IMR-90 (cell line): Measurements from ENCODE around the gene IGF2BP1. TPM values are rescaled to one million over a fixed set of nuclear protein-coding genes. Genes with fewer than 3 reads are reported as not detected.
A peak's percentile ranks its signal among the peaks of the same experiment; 100 is the strongest.

ENCODE experiments used
- ATAC-seq: fragments of 200-7000 bp; cut with Tn5 transposase; 2 replicates; pipeline ENCODE4 v1.9.1; 2020; ENCODE audit warnings: low read depth, mild to moderate bottlenecking, moderate library complexity
- BruUV-seq: library from RNA; stranded (reverse); fragments of 400-500 nt; replicated peaks from 2 replicates; lab custom pipeline; 2021; lab: Mats Ljungman, UMichigan
- CTCF ChIA-PET: fragments of 300-600 bp; formaldehyde crosslinking; extraction: SDS; loops from one replicate; lab custom pipeline; 2021; ENCODE audit warnings: antibody characterized with exemption; lab: Yijun Ruan, JAX
- POLR2A ChIA-PET: fragments of 300-600 bp; sonication (Branson Sonifier 250); formaldehyde crosslinking; loops from one replicate; lab custom pipeline; 2022; ENCODE audit warnings: antibody characterized with exemption; ENCODE audit not compliant: unreplicated experiment; lab: Charles Lee
- DNase-seq: peaks from one replicate; pipeline ENCODE4 v3.0.0; 2013
- H2AFZ ChIP-seq: replicated peaks from 2 replicates; pipeline ENCODE3; 2013; ENCODE audit warnings: low read length, mild to moderate bottlenecking; ENCODE audit not compliant: poor library complexity
- H2AK5ac ChIP-seq: 2 replicates; pipeline ENCODE4 v1.6.1; 2013; ENCODE audit warnings: low read depth, low read length, inconsistent platforms
- H2AK9ac ChIP-seq: replicated peaks from 2 replicates; pipeline ENCODE3; 2013; ENCODE audit warnings: mild to moderate bottlenecking, low read depth, low read length, moderate library complexity; ENCODE audit not compliant: poor library complexity
- H2BK120ac ChIP-seq: 2 replicates; pipeline ENCODE4 v1.6.1; 2013; ENCODE audit warnings: low read depth, low read length, inconsistent platforms
- H2BK15ac ChIP-seq: 3 replicates; pipeline ENCODE4 v1.6.1; 2013; ENCODE audit warnings: low read depth, low read length, inconsistent platforms
- H2BK20ac ChIP-seq: 2 replicates; pipeline ENCODE4 v1.6.1; 2013; ENCODE audit warnings: low read depth, mild to moderate bottlenecking, inconsistent platforms, low read length, moderate library complexity
- H2BK5ac ChIP-seq: 2 replicates; pipeline ENCODE4 v1.6.1; 2013; ENCODE audit warnings: mild to moderate bottlenecking, low read depth, low read length, inconsistent platforms; ENCODE audit not compliant: poor library complexity, severe bottlenecking
- H3K14ac ChIP-seq: replicated peaks from 2 replicates; pipeline ENCODE4 v1.6.1; 2013; ENCODE audit warnings: low read depth, low read length, inconsistent platforms
- H3K18ac ChIP-seq: 2 replicates; pipeline ENCODE4 v1.6.1; 2013; ENCODE audit warnings: low read depth, low read length, control low read depth
- H3K23ac ChIP-seq: 2 replicates; pipeline ENCODE4 v1.6.1; 2013; ENCODE audit warnings: low read depth, low read length, inconsistent platforms
- H3K27ac ChIP-seq: 2 replicates; pipeline ENCODE4 v1.5.1; 2013; ENCODE audit warnings: mild to moderate bottlenecking, control low read depth, low read length; ENCODE audit not compliant: insufficient read depth
- H3K27me3 ChIP-seq: 2 replicates; pipeline ENCODE4 v1.6.1; 2013; ENCODE audit warnings: low read length; ENCODE audit not compliant: control insufficient read depth, insufficient read depth
- H3K36me3 ChIP-seq: 2 replicates; pipeline ENCODE4 v1.6.1; 2013; ENCODE audit warnings: low read length, mixed read lengths; ENCODE audit not compliant: control insufficient read depth, insufficient read depth
- H3K4ac ChIP-seq: 2 replicates; pipeline ENCODE4 v1.6.1; 2013; ENCODE audit warnings: low read depth, low read length, inconsistent platforms
- H3K4me1 ChIP-seq: 2 replicates; pipeline ENCODE4 v1.6.1; 2013; ENCODE audit warnings: low read length, mixed read lengths; ENCODE audit not compliant: control insufficient read depth, insufficient read depth
- H3K4me2 ChIP-seq: 2 replicates; pipeline ENCODE4 v1.6.1; 2013; ENCODE audit warnings: low read depth, mild to moderate bottlenecking, control low read depth, low read length, moderate library complexity
- H3K4me3 ChIP-seq: 2 replicates; pipeline ENCODE4 v1.5.1; 2013; ENCODE audit warnings: low read depth, mild to moderate bottlenecking, control low read depth, low read length, moderate library complexity; ENCODE audit not compliant: insufficient read depth
- H3K56ac ChIP-seq: 2 replicates; pipeline ENCODE4 v1.6.1; 2013; ENCODE audit warnings: low read length, inconsistent platforms; ENCODE audit not compliant: insufficient read depth; ENCODE audit errors: extremely low read depth
- H3K79me1 ChIP-seq, 2 experiments: 2 replicates each; pipeline ENCODE4 v1.6.1; 2013; ENCODE audit warnings: low read length in 2 of 2, inconsistent platforms in 1 of 2, low read depth in 1 of 2
- H3K9ac ChIP-seq: 2 replicates; pipeline ENCODE4 v1.6.1; 2013; ENCODE audit warnings: low read depth, low read length, control low read depth
- H3K9me1 ChIP-seq: 2 replicates; pipeline ENCODE4 v1.6.1; 2013; ENCODE audit warnings: low read length, inconsistent platforms; ENCODE audit not compliant: insufficient read depth
- H3K9me3 ChIP-seq: 2 replicates; pipeline ENCODE4 v1.6.1; 2013; ENCODE audit warnings: low read length; ENCODE audit not compliant: control insufficient read depth, insufficient read depth
- H4K20me1 ChIP-seq: 2 replicates; pipeline ENCODE4 v1.6.1; 2013; ENCODE audit warnings: low read length, inconsistent platforms; ENCODE audit not compliant: insufficient read depth
- H4K5ac ChIP-seq: 2 replicates; pipeline ENCODE4 v1.6.1; 2013; ENCODE audit warnings: mild to moderate bottlenecking, low read depth, low read length, control low read depth
- H4K8ac ChIP-seq, 2 experiments: 2 replicates each; pipeline ENCODE4 v1.6.1; 2013; ENCODE audit warnings: low read depth in 2 of 2, low read length in 2 of 2, control low read depth in 1 of 2, inconsistent platforms in 1 of 2
- H4K91ac ChIP-seq: 2 replicates; pipeline ENCODE4 v1.6.1; 2013; ENCODE audit warnings: low read depth, low read length, inconsistent platforms; ENCODE audit not compliant: insufficient read depth
- BHLHE40 ChIP-seq: fragments of 150-350 bp; IDR thresholded peaks from 2 replicates; pipeline ENCODE4 v1.6.1; 2016; ENCODE audit warnings: mild to moderate bottlenecking, low read depth, low read length
- ELK1 ChIP-seq: fragments of 150-350 bp; IDR thresholded peaks from 2 replicates; pipeline ENCODE4 v1.6.1; 2016; ENCODE audit warnings: low read depth, mild to moderate bottlenecking, low read length, moderate library complexity, borderline replicate concordance
- FOS ChIP-seq: fragments of 150-350 bp; IDR thresholded peaks from 2 replicates; pipeline ENCODE4 v1.6.1; 2016; ENCODE audit warnings: low read depth, low read length
- MAFK ChIP-seq: IDR thresholded peaks from 2 replicates; pipeline ENCODE4 v1.6.1; 2012; ENCODE audit warnings: low read depth, low read length, improper control_type of control experiment
- MAZ ChIP-seq: IDR thresholded peaks from 2 replicates; pipeline ENCODE4 v1.6.1; 2012; ENCODE audit warnings: low read depth, mild to moderate bottlenecking, low read length, improper control_type of control experiment, moderate library complexity, borderline replicate concordance
- MXI1 ChIP-seq: IDR thresholded peaks from 2 replicates; pipeline ENCODE4 v1.6.1; 2012; ENCODE audit warnings: low read depth, mild to moderate bottlenecking, low read length, moderate library complexity, borderline replicate concordance
- NFE2L2 ChIP-seq: fragments of 150-350 bp; IDR thresholded peaks from 2 replicates; pipeline ENCODE4 v1.6.1; 2016; ENCODE audit warnings: low read depth, mild to moderate bottlenecking, low read length
- POLR2A ChIP-seq: IDR thresholded peaks from 2 replicates; pipeline ENCODE4 v1.6.1; 2012; ENCODE audit warnings: mild to moderate bottlenecking, low read depth, low read length
- RAD21 ChIP-seq: IDR thresholded peaks from 2 replicates; pipeline ENCODE4 v1.6.1; 2012; ENCODE audit warnings: low read length, improper control_type of control experiment
- RFX5 ChIP-seq: IDR thresholded peaks from 2 replicates; pipeline ENCODE4 v1.8.0; 2012; ENCODE audit warnings: low read depth, mild to moderate bottlenecking, low read length, moderate library complexity
- SMC3 ChIP-seq: fragments of 150-350 bp; IDR thresholded peaks from 2 replicates; pipeline ENCODE4 v1.6.1; 2016; ENCODE audit warnings: low read depth, mild to moderate bottlenecking, antibody characterized with exemption, low read length, moderate library complexity
- WGBS, 2 experiments: methylation state at CpG; one replicate each; pipeline versions ENCODE4 v1.1.5 to v1.1.7; 2013; ENCODE audit warnings: missing lambda C conversion rate in 2 of 2; ENCODE audit not compliant: insufficient read length in 1 of 2; ENCODE audit errors: extremely low coverage in 2 of 2; 5-methylcytosine and 5-hydroxymethylcytosine counted together
- dilution Hi-C: fragments of 300-500 bp; cut with HindIII; formaldehyde crosslinking; loops from one replicate; pipeline ENCODE4 v1.14.3; 2018; ENCODE audit warnings: low sequenced_read_pairs; ENCODE audit not compliant: unreplicated experiment
- in situ Hi-C: fragments of 300-500 bp; cut with MboI; formaldehyde crosslinking; loops from 3 replicates; pipeline ENCODE4 v1.14.3; 2019; ENCODE audit warnings: low sequenced_read_pairs, inconsistent platforms, mixed read lengths
- intact Hi-C: fragments of 100-400 bp; cut with micrococcal nuclease; formaldehyde crosslinking; loops from 2 replicates; pipeline ENCODE4 v1.10.0; 2022
- polyA plus RNA-seq, 3 experiments: library from polyadenylated mRNA; depleted of rRNA; stranded (reverse); fragments of >200 nt; gene quantifications; 2 replicates each; pipeline ENCODE4 v1.2.3, GENCODE V29; 2012; ENCODE audit warnings: low replicate concordance in 1 of 3
- total RNA-seq: library from RNA; depleted of rRNA; stranded (reverse); fragments of >200 nt; gene quantifications from 2 replicates; pipeline ENCODE4 v1.2.3, GENCODE V29; 2012
- TF ChIP-seq, protein P1 (sequence below): fragments of 150-350 bp; IDR thresholded peaks from 2 replicates; pipeline ENCODE4 v1.6.1; 2017; ENCODE audit warnings: mild to moderate bottlenecking, antibody characterized with exemption, low read length, low read depth

IGF2BP1 gene
- total and polyA plus RNA-seq, 2 of the 4 experiments (the other 2 are of a cell fraction), result 10.2 to 13.1 TPM

DNA sequence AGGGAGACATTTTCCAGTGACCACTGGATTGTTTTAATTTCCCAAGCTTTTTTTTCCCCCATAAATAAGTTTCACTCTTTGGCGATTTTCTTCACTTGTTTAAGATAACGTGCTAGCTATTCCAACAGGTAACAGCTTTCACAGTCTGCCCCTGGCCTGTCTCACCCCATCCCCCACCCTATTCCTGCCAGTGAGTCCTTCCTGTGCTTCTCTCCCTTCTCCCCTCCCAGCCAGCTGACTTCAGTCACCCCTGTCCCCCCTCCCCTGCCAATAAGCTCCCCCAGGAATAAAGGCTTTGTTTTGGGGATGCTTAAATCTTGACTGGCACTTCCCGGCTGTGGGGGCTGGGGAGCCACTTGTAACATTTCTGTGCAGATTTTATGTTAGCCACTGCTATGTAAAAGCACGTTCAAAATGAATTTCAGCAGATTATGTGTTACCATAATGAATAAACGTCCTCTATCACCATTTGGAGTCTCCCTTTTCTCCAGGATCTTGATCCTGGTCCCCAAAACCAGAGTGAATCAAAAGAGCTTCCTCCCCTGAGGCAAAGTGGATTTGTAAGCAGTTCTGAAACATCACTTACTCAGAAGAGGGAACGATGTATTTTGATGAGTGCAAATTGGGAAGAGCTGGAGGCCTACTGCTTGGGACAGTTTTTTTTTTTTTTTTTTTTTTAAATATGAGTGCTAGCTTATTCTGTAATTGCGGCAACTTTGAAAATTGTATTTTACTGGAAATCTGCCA is 58.2 kb downstream of the IGF2BP1 start (continued):
- TF ChIP-seq MAFK, result no peak

DNA sequence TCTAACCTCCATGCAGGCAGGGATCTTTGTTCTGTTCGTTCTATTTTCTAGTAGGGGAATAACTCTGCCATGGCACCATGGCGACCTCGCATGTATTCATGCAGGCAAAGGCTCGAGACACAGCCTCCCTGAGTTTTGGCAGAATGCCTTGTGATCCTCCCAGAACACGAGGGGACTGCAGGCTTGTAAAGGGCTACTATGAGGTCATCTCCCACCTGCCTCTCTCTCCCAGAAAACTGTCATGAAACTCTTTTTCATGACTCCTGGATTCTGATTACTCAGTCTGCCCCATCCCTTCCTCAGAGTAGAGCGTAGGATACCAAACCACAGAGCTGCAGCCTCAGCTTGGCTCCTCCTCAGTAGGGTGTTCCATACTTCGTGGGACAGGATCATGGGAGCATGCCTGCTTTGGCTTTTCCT is 64.3 kb downstream of the IGF2BP1 start:
- H2AK9ac ChIP-seq, result no peak overlapping the region
- no peaks in the 10 kb centered on the region for H3K9me3 ChIP-seq
- H3K27ac ChIP-seq, result no peak overlapping the region
- H2AK5ac ChIP-seq, result 0 out of 2 replicates have a peak overlapping the region, but pooled peaks have one; percentile 51
- no peak overlapping the region for H2BK5ac ChIP-seq
- H3K9me1 ChIP-seq, result 0 out of 2 replicates have a peak, but pooled peaks cover 3% of the 10 kb centered on the region
- no peak overlapping the region for H3K9ac ChIP-seq
- H3K4ac ChIP-seq, result no peak overlapping the region
- no peak overlapping the region for H3K18ac ChIP-seq
- no peak overlapping the region for H4K8ac ChIP-seq
- BruUV-seq, result no TSS peak
- ChIA-PET POLR2A (no interaction called here), CTCF (no interaction called here)
- H3K4me2 ChIP-seq, result no peak overlapping the region
- no peak overlapping the region; the same call in 1 of the 2 replicates for H3K23ac ChIP-seq
- in situ Hi-C loops, result no loop called here
- H3K4me1 ChIP-seq, result no peaks in the 10 kb centered on the region
- H3K56ac ChIP-seq, result no peak overlapping the region
- peak; percentile 36 for DNase-seq
- dilution Hi-C loops, result no loop called here
- no peak overlapping the region for H2BK20ac ChIP-seq
- H3K36me3 ChIP-seq, result no peaks in the 10 kb centered on the region
- no peaks in the 10 kb centered on the region for H3K27me3 ChIP-seq
- H2BK120ac ChIP-seq, result no peak overlapping the region
- no peak overlapping the region for H3K14ac ChIP-seq
- no peak overlapping the region for H2AFZ ChIP-seq
- H3K79me1 ChIP-seq, result no peaks in the 10 kb centered on the region
- no peaks in the 10 kb centered on the region for H4K20me1 ChIP-seq
- no peak overlapping the region for H3K4me3 ChIP-seq
- intact Hi-C loops, result loop anchor here (5.0 to 10.0 kb wide), 2 partner anchors 123 to 166 kb away; no protein-coding TSS in a partner anchor
- H2BK15ac ChIP-seq, result no peak overlapping the region
- no peak overlapping the region for H4K5ac ChIP-seq
- WGBS, 2 experiments, result 37% methylated on average over 3 of the region's 7 CpGs; no CpG with 5 or more reads in 1 of the 2 experiments
- peak overlapping the region; percentile 25; the same call in 1 of the 2 replicates for H4K91ac ChIP-seq
- ATAC-seq, result no peak; the same call in 1 of the 2 replicates
- TF ChIP-seq ELK1, result no peak
- no peak for TF ChIP-seq NFE2L2
- no peak for TF ChIP-seq BHLHE40
- TF ChIP-seq RFX5, result no peak
- no peak for TF ChIP-seq POLR2A
- no peak for TF ChIP-seq MAZ
- no peak for TF ChIP-seq SMC3
- TF ChIP-seq, protein P1, sequence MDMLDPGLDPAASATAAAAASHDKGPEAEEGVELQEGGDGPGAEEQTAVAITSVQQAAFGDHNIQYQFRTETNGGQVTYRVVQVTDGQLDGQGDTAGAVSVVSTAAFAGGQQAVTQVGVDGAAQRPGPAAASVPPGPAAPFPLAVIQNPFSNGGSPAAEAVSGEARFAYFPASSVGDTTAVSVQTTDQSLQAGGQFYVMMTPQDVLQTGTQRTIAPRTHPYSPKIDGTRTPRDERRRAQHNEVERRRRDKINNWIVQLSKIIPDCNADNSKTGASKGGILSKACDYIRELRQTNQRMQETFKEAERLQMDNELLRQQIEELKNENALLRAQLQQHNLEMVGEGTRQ, result no peak
- no peak for TF ChIP-seq MAFK
- no peak for TF ChIP-seq MXI1
- no peak for TF ChIP-seq FOS
- no peak for TF ChIP-seq RAD21
